H9 (cell line): ENCODE measurements around the gene TSEN34. TPM values are rescaled to one million over a fixed set of nuclear protein-coding genes. Genes with fewer than 3 reads are reported as not detected.

ENCODE experiments used
- DNase-seq: peaks from one replicate; pipeline ENCODE4 v3.0.0-alpha.2; 2017
- H2AFZ ChIP-seq: one replicate; pipeline ENCODE4 v1.6.1; 2013; ENCODE audit warnings: mild to moderate bottlenecking, low read length, control low read depth, moderate library complexity
- H2AK5ac ChIP-seq: 2 replicates; pipeline ENCODE4 v1.6.1; 2013; ENCODE audit warnings: low read length, control low read depth, mixed read lengths; ENCODE audit not compliant: insufficient read length
- H2BK120ac ChIP-seq: one replicate; pipeline ENCODE4 v1.6.1; 2013; ENCODE audit warnings: low read depth, mild to moderate bottlenecking, low read length, control low read depth, inconsistent platforms; ENCODE audit not compliant: poor library complexity, severe bottlenecking
- H2BK12ac ChIP-seq: 2 replicates; pipeline ENCODE4 v1.6.1; 2013; ENCODE audit warnings: low read length, control low read depth, mixed read lengths, low read depth; ENCODE audit not compliant: insufficient read length
- H2BK15ac ChIP-seq: 2 replicates; pipeline ENCODE4 v1.6.1; 2013; ENCODE audit warnings: low read depth, low read length, control low read depth
- H2BK20ac ChIP-seq: one replicate; pipeline ENCODE4 v1.6.1; 2013; ENCODE audit warnings: low read depth, mild to moderate bottlenecking, low read length, control low read depth, inconsistent platforms; ENCODE audit not compliant: poor library complexity, severe bottlenecking
- H2BK5ac ChIP-seq: 2 replicates; pipeline ENCODE4 v1.6.1; 2013; ENCODE audit warnings: low read length, control low read depth, mixed read lengths; ENCODE audit not compliant: insufficient read length
- H3K14ac ChIP-seq: 2 replicates; pipeline ENCODE4 v1.6.1; 2013; ENCODE audit warnings: low read length, control low read depth; ENCODE audit not compliant: insufficient read depth
- H3K18ac ChIP-seq: 2 replicates; pipeline ENCODE4 v1.6.1; 2013; ENCODE audit warnings: low read depth, mild to moderate bottlenecking, mixed read lengths, low read length, control low read depth; ENCODE audit not compliant: insufficient read length
- H3K23ac ChIP-seq: 2 replicates; pipeline ENCODE4 v1.6.1; 2013; ENCODE audit warnings: low read length, control low read depth, mixed read lengths, low read depth; ENCODE audit not compliant: insufficient read length
- H3K23me2 ChIP-seq: 2 replicates; pipeline ENCODE4 v1.6.1; 2013; ENCODE audit warnings: low read depth, mild to moderate bottlenecking, mixed read lengths, low read length, control low read depth; ENCODE audit not compliant: insufficient read length, poor library complexity, severe bottlenecking
- H3K27ac ChIP-seq: 2 replicates; pipeline ENCODE4 v1.5.1; 2013; ENCODE audit warnings: low read length, control low read depth, mixed read lengths, low read depth; ENCODE audit not compliant: insufficient read length
- H3K27me3 ChIP-seq: 2 replicates; pipeline ENCODE4 v1.6.1; 2013; ENCODE audit warnings: low read length, control low read depth, inconsistent platforms; ENCODE audit not compliant: insufficient read depth
- H3K4ac ChIP-seq: 2 replicates; pipeline ENCODE4 v1.6.1; 2013; ENCODE audit warnings: low read depth, mild to moderate bottlenecking, control low read depth, inconsistent platforms, low read length, moderate library complexity
- H3K4me1 ChIP-seq: 2 replicates; pipeline ENCODE4 v1.6.1; 2013; ENCODE audit warnings: low read length, control low read depth, inconsistent platforms; ENCODE audit not compliant: insufficient read depth
- H3K4me2 ChIP-seq: 2 replicates; pipeline ENCODE4 v1.6.1; 2013; ENCODE audit warnings: low read length, control low read depth, mixed read lengths; ENCODE audit not compliant: insufficient read length, insufficient read depth
- H3K56ac ChIP-seq: 2 replicates; pipeline ENCODE4 v1.6.1; 2013; ENCODE audit warnings: low read depth, mild to moderate bottlenecking, mixed read lengths, low read length, control low read depth; ENCODE audit not compliant: insufficient read length
- H3K79me1 ChIP-seq: 2 replicates; pipeline ENCODE4 v1.6.1; 2013; ENCODE audit warnings: low read depth, mild to moderate bottlenecking, moderate library complexity, low read length, control low read depth, inconsistent platforms; ENCODE audit not compliant: insufficient read depth, poor library complexity, severe bottlenecking
- H3K79me2 ChIP-seq: 2 replicates; pipeline ENCODE4 v1.6.1; 2013; ENCODE audit warnings: low read length, control low read depth, inconsistent platforms; ENCODE audit not compliant: insufficient read depth
- H3K9ac ChIP-seq: 2 replicates; pipeline ENCODE4 v1.6.1; 2013; ENCODE audit warnings: low read length, control low read depth, mixed read lengths; ENCODE audit not compliant: insufficient read length; ENCODE audit errors: extremely low read depth
- H3K9me3 ChIP-seq: one replicate; pipeline ENCODE4 v1.6.1; 2013; ENCODE audit warnings: low read depth, low read length, inconsistent platforms; ENCODE audit not compliant: control insufficient read depth
- H3T11ph ChIP-seq: one replicate; pipeline ENCODE4 v1.6.1; 2013; ENCODE audit warnings: mild to moderate bottlenecking, low read length, control low read depth, inconsistent platforms
- H4K20me1 ChIP-seq: one replicate; pipeline ENCODE4 v1.6.1; 2013; ENCODE audit not compliant: control insufficient read depth, insufficient read length, insufficient read depth
- H4K5ac ChIP-seq: 2 replicates; pipeline ENCODE4 v1.6.1; 2013; ENCODE audit warnings: low read depth, mild to moderate bottlenecking, mixed read lengths, low read length, control low read depth; ENCODE audit not compliant: insufficient read length
- H4K8ac ChIP-seq: replicated peaks from 2 replicates; pipeline ENCODE4 v1.6.1; 2013; ENCODE audit warnings: low read length, control low read depth, mixed read lengths, low read depth; ENCODE audit not compliant: insufficient read length
- H4K91ac ChIP-seq: 2 replicates; pipeline ENCODE4 v1.6.1; 2013; ENCODE audit warnings: low read depth, mild to moderate bottlenecking, moderate library complexity, mixed read lengths, low read length, control low read depth; ENCODE audit not compliant: insufficient read length
- H3K27ac Mint-ChIP-seq, 3 experiments: 2 replicates in 2 of 3; 3 replicates in 1 of 3; pipeline ENCODE4 v1.8.0; 2020 to 2021; ENCODE audit warnings: mixed read lengths in 3 of 3, mild to moderate bottlenecking in 1 of 3, moderate library complexity in 1 of 3
- H3K27me3 Mint-ChIP-seq: 2 replicates; pipeline ENCODE4 v1.8.0; 2021; ENCODE audit warnings: low read depth, mild to moderate bottlenecking, moderate library complexity, mixed read lengths
- H3K36me3 Mint-ChIP-seq, 3 experiments: 2 replicates in 2 of 3; 3 replicates in 1 of 3; pipeline ENCODE4 v1.8.0; 2020 to 2021; ENCODE audit warnings: low read depth in 3 of 3, mixed read lengths in 3 of 3; ENCODE audit not compliant: insufficient read depth in 1 of 3
- H3K4me1 Mint-ChIP-seq, 2 experiments: 2 replicates each; pipeline ENCODE4 v1.8.0; 2020; ENCODE audit warnings: mixed read lengths in 2 of 2
- H3K4me3 Mint-ChIP-seq, 2 experiments: 2 replicates in 1 of 2; 3 replicates in 1 of 2; pipeline ENCODE4 v1.8.0; 2020 to 2021; ENCODE audit warnings: mild to moderate bottlenecking in 2 of 2, mixed read lengths in 2 of 2, moderate library complexity in 1 of 2
- H3K9me3 Mint-ChIP-seq, 2 experiments: 2 replicates in 1 of 2; 3 replicates in 1 of 2; pipeline ENCODE4 v1.8.0; 2020; ENCODE audit warnings: mild to moderate bottlenecking in 2 of 2, mixed read lengths in 2 of 2, moderate library complexity in 1 of 2
- WGBS: extraction: QIAGEN DNeasy Blood & Tissue Kit; methylation state at CpG from one replicate; pipeline ENCODE4 v1.1.7; 2013; ENCODE audit warnings: missing lambda C conversion rate, low lambda C conversion rate, mixed read lengths; ENCODE audit not compliant: insufficient read length; ENCODE audit errors: extremely low coverage; 5-methylcytosine and 5-hydroxymethylcytosine counted together
- total RNA-seq: library from RNA; stranded (reverse); gene quantifications from 2 replicates; pipeline ENCODE4 v1.2.1, GENCODE V29; 2021
- TF ChIP-seq, protein P1 (sequence below): fragments of 200-600 bp; sonication (generic); conservative IDR thresholded peaks from 3 replicates; pipeline ENCODE4 v1.8.0; 2021; ENCODE audit warnings: antibody characterized with exemption, mild to moderate bottlenecking

Gene TSEN34
- total RNA-seq, 1 experiment from 2014 or later = 28.3 TPM

DNA sequence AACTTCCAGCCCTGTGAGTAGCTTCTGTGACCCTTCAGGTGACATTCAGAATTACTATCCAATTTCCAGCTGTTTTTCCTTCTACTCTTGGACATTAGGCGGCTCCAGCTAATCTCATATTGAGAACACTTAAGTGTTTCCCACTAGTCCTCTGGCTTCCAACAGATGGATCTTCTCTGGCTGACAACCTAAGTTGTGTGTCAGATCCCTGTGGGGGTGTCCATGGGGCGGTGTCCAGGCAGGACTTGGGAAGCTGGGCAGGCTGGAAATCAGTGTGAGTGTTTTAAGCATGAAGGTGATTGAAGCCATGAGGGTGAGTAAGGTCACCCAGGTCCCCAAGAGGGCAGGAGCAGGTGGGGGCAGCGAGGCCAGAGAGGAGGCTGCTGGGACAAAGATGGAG, 43.4 kb upstream of the TSEN34 start:
- Histone ChIP-seq H3K56ac (no peak overlapping the region), H3K14ac (no peak overlapping the region), H2AK5ac (no peak overlapping the region), H3K23me2 (no peaks in the 10 kb centered on the region), H3K4me2 (no peak overlapping the region), H4K91ac (no peak overlapping the region), H4K8ac (no peak overlapping the region), H3T11ph (no peak overlapping the region), H3K79me2 (no peaks in the 10 kb centered on the region; the same call in 1 of the 2 replicates), H3K9ac (no peak overlapping the region), H3K4me1 (no peaks in the 10 kb centered on the region), H3K79me1 (no peaks in the 10 kb centered on the region), H3K4ac (no peak overlapping the region), H4K20me1 (no peaks in the 10 kb centered on the region), H2BK120ac (no peak overlapping the region), H2BK12ac (no peak overlapping the region), H3K27me3 (no peaks in the 10 kb centered on the region), H3K27ac (no peak overlapping the region), H3K9me3 (no peaks in the 10 kb centered on the region), H2BK20ac (no peak overlapping the region), H2BK5ac (no peak overlapping the region), H3K18ac (no peak overlapping the region), H3K23ac (no peak overlapping the region), H2BK15ac (no peak overlapping the region), H4K5ac (no peak overlapping the region), H2AFZ (no peak overlapping the region)
- TF ChIP-seq, protein P1, sequence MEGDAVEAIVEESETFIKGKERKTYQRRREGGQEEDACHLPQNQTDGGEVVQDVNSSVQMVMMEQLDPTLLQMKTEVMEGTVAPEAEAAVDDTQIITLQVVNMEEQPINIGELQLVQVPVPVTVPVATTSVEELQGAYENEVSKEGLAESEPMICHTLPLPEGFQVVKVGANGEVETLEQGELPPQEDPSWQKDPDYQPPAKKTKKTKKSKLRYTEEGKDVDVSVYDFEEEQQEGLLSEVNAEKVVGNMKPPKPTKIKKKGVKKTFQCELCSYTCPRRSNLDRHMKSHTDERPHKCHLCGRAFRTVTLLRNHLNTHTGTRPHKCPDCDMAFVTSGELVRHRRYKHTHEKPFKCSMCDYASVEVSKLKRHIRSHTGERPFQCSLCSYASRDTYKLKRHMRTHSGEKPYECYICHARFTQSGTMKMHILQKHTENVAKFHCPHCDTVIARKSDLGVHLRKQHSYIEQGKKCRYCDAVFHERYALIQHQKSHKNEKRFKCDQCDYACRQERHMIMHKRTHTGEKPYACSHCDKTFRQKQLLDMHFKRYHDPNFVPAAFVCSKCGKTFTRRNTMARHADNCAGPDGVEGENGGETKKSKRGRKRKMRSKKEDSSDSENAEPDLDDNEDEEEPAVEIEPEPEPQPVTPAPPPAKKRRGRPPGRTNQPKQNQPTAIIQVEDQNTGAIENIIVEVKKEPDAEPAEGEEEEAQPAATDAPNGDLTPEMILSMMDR = no peak
- peaks cover 70 to 93% (median 91%) of the 10 kb centered on the region in 3 experiments for H3K36me3 Mint-ChIP-seq
- no peaks in the 10 kb centered on the region for H3K4me1 Mint-ChIP-seq
- no CpG with 5 or more reads among the region's 3 CpGs for WGBS
- no peak for DNase-seq
- H3K9me3 Mint-ChIP-seq = no peaks in the 10 kb centered on the region; a peak in 1 of 5 replicates
- H3K27me3 Mint-ChIP-seq = peaks cover 1% of the 10 kb centered on the region; the same call in 1 of the 2 replicates
- H3K4me3 Mint-ChIP-seq = no peak overlapping the region
- H3K27ac Mint-ChIP-seq = peak overlapping the region in 1 of 3 experiments; percentile 51; a peak in 2 of 7 replicates
